Subcutaneous abdominal adipose tissue (tissue), 5 donors: Measurements from ENCODE around the gene PCBP3.
A peak's percentile ranks its signal among the peaks of the same experiment; 100 is the strongest.
"Not testable (repeated sequence)": the region's sequence is repeated elsewhere in the genome, so short reads cannot be mapped to it uniquely, and the experiment has no call there.

Experiments used
- H3K27ac ChIP-seq: one replicate; pipeline ENCODE4 v1.7.0; 2013; ENCODE audit warnings: low read depth, mild to moderate bottlenecking, inconsistent platforms, low read length, moderate library complexity
- H3K27me3 ChIP-seq, 5 donors: one replicate each; pipeline ENCODE4 v1.7.0; 2013; ENCODE audit warnings: low read length in 5 of 5, inconsistent platforms in 1 of 5; ENCODE audit not compliant: control insufficient read depth in 5 of 5, insufficient read depth in 4 of 5
- H3K36me3 ChIP-seq, 5 donors: one replicate each; pipeline ENCODE4 v1.7.0; 2013; ENCODE audit warnings: low read length in 5 of 5; ENCODE audit not compliant: control insufficient read depth in 5 of 5, insufficient read depth in 5 of 5
- H3K4me1 ChIP-seq, 5 donors: one replicate each; pipeline ENCODE4 v1.7.0; 2013; ENCODE audit warnings: low read length in 5 of 5, mild to moderate bottlenecking in 3 of 5, moderate library complexity in 1 of 5; ENCODE audit not compliant: control insufficient read depth in 5 of 5, insufficient read depth in 5 of 5
- H3K4me3 ChIP-seq, 5 donors: one replicate each; pipeline ENCODE4 v1.7.0; 2013; ENCODE audit warnings: low read length in 5 of 5, low read depth in 1 of 5
- H3K9ac ChIP-seq, 5 donors: one replicate each; pipeline ENCODE4 v1.7.0; 2013; ENCODE audit warnings: low read length in 5 of 5, mild to moderate bottlenecking in 4 of 5, moderate library complexity in 3 of 5
- H3K9me3 ChIP-seq, 5 donors: one replicate each; pipeline ENCODE4 v1.7.0; 2013; ENCODE audit warnings: low read length in 5 of 5; ENCODE audit not compliant: control insufficient read depth in 5 of 5
- donor health status: healthy.
- donor health status: healthy.
- donor health status: healthy.
- donor health status: healthy.
- donor health status: healthy.

Gene PCBP3

GRCh38 chr21:45892916-45893739 lies 249.6 kb downstream of the PCBP3 start:
- peaks cover 0 to 6% (median 3%) of the 10 kb centered on the region in 5 donors for H3K27me3 ChIP-seq
- no peak overlapping the region for H3K4me3 ChIP-seq
- peaks cover 8 to 36% (median 30%) of the 10 kb centered on the region in 5 donors for H3K4me1 ChIP-seq
- H3K27ac ChIP-seq, result no peak overlapping the region
- no peaks in the 10 kb centered on the region for H3K9me3 ChIP-seq
- no peaks in the 10 kb centered on the region for H3K36me3 ChIP-seq
- no peak overlapping the region for H3K9ac ChIP-seq

- peaks cover 0 to 6% (median 3%) of the 10 kb centered on the region in 5 donors for H3K27me3 ChIP-seq
- peak overlapping the region in 1 of 5 donors; percentile 35 for H3K9ac ChIP-seq
- H3K36me3 ChIP-seq, result no peaks in the 10 kb centered on the region
- no peak overlapping the region for H3K27ac ChIP-seq
- peaks cover 8 to 36% (median 30%) of the 10 kb centered on the region in 5 donors for H3K4me1 ChIP-seq
- peak overlapping the region in 1 of 5 donors; percentile 0 for H3K4me3 ChIP-seq
- H3K9me3 ChIP-seq, result no peaks in the 10 kb centered on the region
These were observed 250.4 kb downstream of the PCBP3 start for GRCh38 chr21:45893740-45894449.

- Histone ChIP-seq H3K27me3 (peaks cover 0 to 6% (median 0%) of the 10 kb centered on the region in 5 donors), H3K4me1 (peaks cover 8 to 36% (median 29%) of the 10 kb centered on the region in 5 donors), H3K4me3 (peak overlapping the region in 1 of 5 donors; percentile 0), H3K9ac (no peak overlapping the region), H3K9me3 (no peaks in the 10 kb centered on the region), H3K27ac (no peak overlapping the region), H3K36me3 (no peaks in the 10 kb centered on the region)
These were observed 250.9 kb downstream of the PCBP3 start for GRCh38 chr21:45894450-45894825.

- peaks cover 5 to 29% (median 22%) of the 10 kb centered on the region in 5 donors for H3K4me1 ChIP-seq
- H3K9me3 ChIP-seq, result no peaks in the 10 kb centered on the region
- no peak overlapping the region for H3K4me3 ChIP-seq
- H3K27ac ChIP-seq, result no peak overlapping the region
- no peak overlapping the region for H3K9ac ChIP-seq
- H3K27me3 ChIP-seq, result peaks cover 0 to 6% (median 0%) of the 10 kb centered on the region in 5 donors
- H3K36me3 ChIP-seq, result no peaks in the 10 kb centered on the region
These were observed 251.6 kb downstream of the PCBP3 start for GRCh38 chr21:45894906-45895777.

- H3K36me3 ChIP-seq, result no peaks in the 10 kb centered on the region
- H3K9me3 ChIP-seq, result no peaks in the 10 kb centered on the region
- H3K27ac ChIP-seq, result no peak overlapping the region
These were observed 252.3 kb downstream of the PCBP3 start for GRCh38 chr21:45895778-45896370.

GRCh38 chr21:45896431-45896830 lies 252.9 kb downstream of the PCBP3 start:
- not testable (repeated sequence) for H3K36me3 ChIP-seq, H3K27me3 ChIP-seq, H3K27ac ChIP-seq, H3K9me3 ChIP-seq, H3K9ac ChIP-seq, H3K4me3 ChIP-seq
- H3K4me1 ChIP-seq, result peaks cover 5 to 27% (median 21%) of the 10 kb centered on the region in 5 donors

More at GRCh38 chr21:45895778-45896370, 252.3 kb downstream of the PCBP3 start:
- no peak overlapping the region for H3K4me3 ChIP-seq
- no peak overlapping the region for H3K9ac ChIP-seq
- H3K4me1 ChIP-seq, result peaks cover 5 to 27% (median 21%) of the 10 kb centered on the region in 5 donors
- peaks cover 0 to 6% (median 0%) of the 10 kb centered on the region in 5 donors for H3K27me3 ChIP-seq

GRCh38 chr21:45897191-45898027 lies 253.9 kb downstream of the PCBP3 start:
- Histone ChIP-seq H3K4me3 (no peak overlapping the region), H3K4me1 (peaks cover 5 to 23% (median 16%) of the 10 kb centered on the region in 5 donors), H3K27ac (no peak overlapping the region), H3K9ac (no peak overlapping the region), H3K36me3 (peaks cover 0 to 3% (median 0%) of the 10 kb centered on the region in 5 donors), H3K27me3 (no peaks in the 10 kb centered on the region), H3K9me3 (no peaks in the 10 kb centered on the region)

- H3K9ac ChIP-seq, result no peak overlapping the region
- H3K4me1 ChIP-seq, result peaks cover 5 to 23% (median 16%) of the 10 kb centered on the region in 5 donors
- no peak overlapping the region for H3K27ac ChIP-seq
- peaks cover 0 to 9% (median 4%) of the 10 kb centered on the region in 5 donors for H3K36me3 ChIP-seq
- H3K4me3 ChIP-seq, result no peak overlapping the region
- no peaks in the 10 kb centered on the region for H3K27me3 ChIP-seq
- H3K9me3 ChIP-seq, result no peaks in the 10 kb centered on the region
These were observed 254.5 kb downstream of the PCBP3 start for GRCh38 chr21:45898028-45898350.

GRCh38 chr21:45898781-45899180 lies 255.3 kb downstream of the PCBP3 start:
- peaks cover 4 to 17% (median 13%) of the 10 kb centered on the region in 5 donors for H3K4me1 ChIP-seq
- H3K4me3 ChIP-seq, result no peak overlapping the region
- no peak overlapping the region for H3K27ac ChIP-seq
- H3K36me3 ChIP-seq, result peaks cover 0 to 9% (median 4%) of the 10 kb centered on the region in 5 donors
- H3K27me3 ChIP-seq, result no peaks in the 10 kb centered on the region
- no peaks in the 10 kb centered on the region for H3K9me3 ChIP-seq
- H3K9ac ChIP-seq, result no peak overlapping the region
